Tibial artery (tissue), 4 donors: Measurements from ENCODE around the gene IGSF3.

ENCODE experiments used
- DNase-seq, 2 donors: peaks; one replicate each; pipeline ENCODE4 v3.0.0-alpha.2; 2019
- H3K27ac ChIP-seq, 2 donors: fragments of 200-600 bp; sonication (generic) in 1 of 2; 1 replicate in 1 of 2; 2 replicates in 1 of 2; pipeline ENCODE4 v1.5.1; 2018 to 2019; ENCODE audit warnings: mild to moderate bottlenecking in 1 of 2
- H3K27me3 ChIP-seq, 2 donors: fragments of 200-600 bp; sonication (generic) in 1 of 2; one replicate each; pipeline versions ENCODE4 v1.5.1 to v1.6.0; 2016 to 2019
- H3K36me3 ChIP-seq, 3 donors: fragments of 200-600 bp; sonication (generic) in 2 of 3; one replicate each; pipeline ENCODE4 v1.5.1; 2016 to 2019; ENCODE audit warnings: mild to moderate bottlenecking in 2 of 3
- H3K4me1 ChIP-seq, 4 donors: fragments of 200-600 bp; sonication (generic) in 2 of 4; 1 replicate in 3 of 4; 2 replicates in 1 of 4; pipeline ENCODE4 v1.5.1; 2016 to 2019
- H3K4me3 ChIP-seq, 2 donors: fragments of 200-600 bp; sonication (generic) in 1 of 2; 1 replicate in 1 of 2; 2 replicates in 1 of 2; pipeline ENCODE4 v1.5.1; 2018 to 2019; ENCODE audit warnings: mild to moderate bottlenecking in 2 of 2
- H3K9me3 ChIP-seq, 3 donors: fragments of 200-600 bp; sonication (generic) in 1 of 3; one replicate each; pipeline ENCODE4 v1.5.1; 2016 to 2019
- CTCF ChIP-seq, 2 experiments: fragments of 200-600 bp in 1 of 2; fragments of 450-650 bp in 1 of 2; IDR thresholded peaks; one replicate each; pipeline ENCODE4 v1.5.1; 2017 to 2019; ENCODE audit warnings: antibody characterized with exemption in 2 of 2, mild to moderate bottlenecking in 1 of 2, moderate library complexity in 1 of 2
- intact Hi-C: fragments of 100-400 bp; cut with DNase I; formaldehyde crosslinking; loops from one replicate; pipeline ENCODE4 v1.15.0; 2023; ENCODE audit warnings: low total_unique reads

IGSF3 gene

GRCh38 chr1:116667078-116667574, 407 bp downstream of the IGSF3 start:
- no peak for DNase-seq
- Histone ChIP-seq H3K36me3 (no peaks in the 10 kb centered on the region), H3K27ac (peak overlapping the region in 1 of 2 donors; percentile 44), H3K9me3 (no peaks in the 10 kb centered on the region), H3K27me3 (peaks cover 0 to 5% of the 10 kb centered on the region in 2 donors), H3K4me1 (peaks cover 0 to 18% (median 9%) of the 10 kb centered on the region in 4 donors), H3K4me3 (peak overlapping the region; percentile 54 to 67)
- no peak for TF ChIP-seq CTCF (IDR thresholded peaks at IDR 0.05)
- intact Hi-C loops, result no loop called here

- no peak for TF ChIP-seq CTCF (IDR thresholded peaks at IDR 0.05)
- peaks cover 0 to 18% (median 9%) of the 10 kb centered on the region in 4 donors for H3K4me1 ChIP-seq
- H3K36me3 ChIP-seq, result no peaks in the 10 kb centered on the region
- DNase-seq, result no peak
- intact Hi-C loops, result no loop called here
- H3K27ac ChIP-seq, result no peak overlapping the region
- peak overlapping the region; percentile 54 to 67 for H3K4me3 ChIP-seq
- H3K27me3 ChIP-seq, result peaks cover 0 to 5% of the 10 kb centered on the region in 2 donors
- no peaks in the 10 kb centered on the region for H3K9me3 ChIP-seq
Observed at GRCh38 chr1:116666187-116667077, 1.1 kb downstream of the IGSF3 start.

- no peak overlapping the region for H3K27ac ChIP-seq
- H3K4me3 ChIP-seq, result no peak overlapping the region
- peaks cover 0 to 5% of the 10 kb centered on the region in 2 donors for H3K27me3 ChIP-seq
- intact Hi-C loops, result no loop called here
- peaks cover 0 to 18% (median 9%) of the 10 kb centered on the region in 4 donors for H3K4me1 ChIP-seq
- TF ChIP-seq CTCF (IDR thresholded peaks at IDR 0.05), result no peak
- no peak for DNase-seq
- H3K36me3 ChIP-seq, result no peaks in the 10 kb centered on the region
- H3K9me3 ChIP-seq, result no peaks in the 10 kb centered on the region
Observed at GRCh38 chr1:116664978-116665371, 2.6 kb downstream of the IGSF3 start.

- H3K4me3 ChIP-seq, result no peak overlapping the region
Observed at GRCh38 chr1:116664366-116664977, 3.1 kb downstream of the IGSF3 start.

GRCh38 chr1:116663821-116664220, 3.7 kb downstream of the IGSF3 start:
- peaks cover 0 to 18% (median 9%) of the 10 kb centered on the region in 4 donors for H3K4me1 ChIP-seq
- TF ChIP-seq CTCF (IDR thresholded peaks at IDR 0.05), result no peak
- intact Hi-C loops, result no loop called here
- DNase-seq, result no peak
- no peak overlapping the region for H3K27ac ChIP-seq
- no peak overlapping the region for H3K4me3 ChIP-seq
- no peaks in the 10 kb centered on the region for H3K9me3 ChIP-seq
- no peaks in the 10 kb centered on the region for H3K36me3 ChIP-seq
- H3K27me3 ChIP-seq, result peaks cover 0 to 5% of the 10 kb centered on the region in 2 donors

More at GRCh38 chr1:116664366-116664977, 3.1 kb downstream of the IGSF3 start:
- DNase-seq, result no peak
- Histone ChIP-seq H3K4me1 (peaks cover 0 to 18% (median 9%) of the 10 kb centered on the region in 4 donors), H3K27ac (no peak overlapping the region), H3K36me3 (no peaks in the 10 kb centered on the region), H3K9me3 (no peaks in the 10 kb centered on the region), H3K27me3 (peaks cover 0 to 5% of the 10 kb centered on the region in 2 donors)
- TF ChIP-seq CTCF (IDR thresholded peaks at IDR 0.05), result no peak
- intact Hi-C loops, result no loop called here
